GM18909 (cell line): Measurements from ENCODE around the gene EEFSEC.

ENCODE experiments used
- ATAC-seq: cut with Tn5 transposase; IDR thresholded peaks from one replicate; pipeline ENCODE4 v1.9.1; 2021; ENCODE audit warnings: mild to moderate bottlenecking; ENCODE audit not compliant: unreplicated experiment, poor library complexity

Gene EEFSEC

DNA sequence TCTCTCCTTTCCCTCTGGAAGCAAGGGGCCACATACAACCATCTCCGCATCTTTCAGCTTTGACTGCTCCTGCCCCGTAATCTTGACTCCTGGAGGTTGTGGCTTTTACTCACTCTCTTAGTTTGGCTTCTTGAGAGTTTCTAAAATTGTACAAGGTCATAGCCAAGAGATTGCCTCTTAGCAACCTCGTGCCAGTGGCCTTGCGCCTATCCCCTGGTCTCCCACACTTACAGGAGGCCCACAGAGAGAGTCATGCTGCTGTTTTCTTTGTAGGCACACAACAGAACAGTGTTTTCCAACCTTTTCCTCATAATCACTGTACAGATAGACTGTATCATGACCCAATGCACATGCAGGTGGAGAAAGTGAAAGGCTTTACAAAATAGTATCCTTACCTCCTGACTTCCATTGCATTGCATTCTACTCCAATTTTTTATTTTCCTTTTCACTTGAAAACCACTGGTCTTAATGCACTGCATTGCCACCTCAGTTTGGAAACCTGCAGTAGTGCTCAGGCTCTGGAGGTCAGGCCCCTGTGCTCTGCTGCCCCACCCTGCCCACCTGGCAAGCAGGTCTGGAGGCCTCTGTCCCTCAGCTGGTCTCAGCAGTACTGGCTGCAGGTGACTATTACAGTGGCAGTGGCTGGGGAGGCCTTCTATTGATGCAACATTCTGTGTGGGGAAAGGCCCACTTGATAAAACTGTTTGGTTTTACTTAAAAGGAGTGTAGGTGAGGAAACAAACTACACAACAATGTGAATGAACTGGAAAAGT lies 157.2 kb downstream of the EEFSEC start:
- no peak for ATAC-seq

DNA sequence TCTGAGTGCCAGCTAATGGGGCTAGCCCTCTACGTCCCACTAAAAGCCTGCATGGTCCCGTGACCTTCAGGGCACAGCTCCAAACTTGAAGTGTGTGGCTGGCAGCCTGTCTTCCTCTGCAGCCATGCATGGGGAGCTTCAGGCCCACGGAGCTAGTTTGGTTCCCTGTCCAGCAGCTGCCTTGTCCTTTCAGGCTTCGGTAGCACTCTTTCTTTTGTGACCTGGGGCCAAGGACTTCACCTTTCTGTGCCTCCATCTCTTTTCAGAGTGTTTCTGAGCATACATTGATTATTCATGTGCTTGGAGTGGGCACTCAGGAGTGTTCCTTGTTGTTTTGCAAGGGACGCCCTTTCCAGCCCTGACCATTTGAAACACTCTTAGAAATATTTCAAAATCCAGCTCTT lies 158.2 kb downstream of the EEFSEC start:
- ATAC-seq = no peak

DNA sequence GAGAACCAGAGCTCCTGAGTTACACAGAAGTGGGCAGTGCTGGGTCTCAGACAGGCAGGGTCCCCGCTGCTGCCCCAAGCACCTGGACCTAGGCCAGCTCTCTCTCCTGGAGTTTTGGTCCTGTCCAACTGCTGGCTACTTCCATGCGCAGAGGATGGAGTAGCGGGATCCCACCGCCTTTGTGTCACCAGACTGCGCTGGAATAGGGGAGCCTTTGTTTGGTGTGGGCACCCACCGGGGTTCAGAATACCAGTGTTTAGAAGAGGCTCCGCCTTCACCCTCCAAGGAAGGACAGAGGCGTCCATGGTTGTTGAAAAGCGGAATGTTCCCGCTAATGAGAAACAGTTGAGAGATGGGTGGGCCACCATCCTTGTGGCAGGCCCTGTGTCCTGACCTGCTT lies 159.0 kb downstream of the EEFSEC start:
- ATAC-seq = no peak

DNA sequence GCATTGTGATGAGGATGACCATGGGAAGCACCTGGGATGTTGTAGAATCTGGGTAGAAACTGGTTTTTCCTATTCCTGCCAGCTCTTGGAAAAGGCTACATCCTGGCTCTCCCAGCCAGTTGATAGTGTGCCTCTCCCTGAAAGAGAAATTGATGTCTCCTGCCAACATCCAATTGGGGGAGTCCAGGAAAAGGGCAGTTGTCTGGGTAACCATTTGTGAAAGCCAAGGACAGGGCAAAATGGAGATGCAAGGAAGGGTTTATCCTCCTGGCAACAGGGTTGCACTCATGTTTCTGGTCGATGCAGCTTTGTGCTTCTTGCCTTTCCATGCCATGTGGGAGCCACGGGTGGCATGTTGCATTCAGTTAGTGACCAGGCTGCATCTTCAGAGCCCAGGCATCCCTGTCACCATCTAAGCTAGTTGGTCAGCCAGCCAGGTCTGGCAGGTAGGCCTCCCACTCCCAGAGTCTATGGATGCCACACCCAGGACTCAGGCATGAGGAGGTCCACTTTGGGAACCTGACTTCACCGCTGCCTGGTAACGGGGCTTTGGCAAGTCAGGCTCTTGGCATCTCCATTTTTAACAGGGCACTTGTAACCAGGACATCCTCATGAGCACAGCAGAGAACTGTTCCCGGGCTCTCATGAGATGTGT lies 159.9 kb downstream of the EEFSEC start:
- ATAC-seq = no peak

DNA sequence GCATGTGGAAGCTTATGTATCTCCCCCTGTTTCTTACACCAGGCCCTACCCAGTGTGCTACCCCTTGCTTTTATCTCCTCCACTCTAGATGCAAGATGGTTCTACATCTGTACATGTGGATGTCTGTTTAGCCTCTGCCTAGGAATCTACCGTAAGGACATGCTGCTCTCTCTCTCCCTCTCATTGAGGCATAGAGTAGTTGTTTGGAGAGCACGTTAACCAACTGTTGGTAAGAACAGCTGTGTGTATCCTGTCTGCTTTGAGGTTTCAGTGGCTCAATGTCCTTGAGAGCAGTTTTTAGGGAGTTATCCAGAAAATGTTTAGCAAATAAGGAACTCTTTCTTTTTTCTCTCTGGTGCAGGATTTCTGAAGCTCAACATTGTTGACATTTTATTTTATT lies 160.7 kb downstream of the EEFSEC start:
- no peak for ATAC-seq

DNA sequence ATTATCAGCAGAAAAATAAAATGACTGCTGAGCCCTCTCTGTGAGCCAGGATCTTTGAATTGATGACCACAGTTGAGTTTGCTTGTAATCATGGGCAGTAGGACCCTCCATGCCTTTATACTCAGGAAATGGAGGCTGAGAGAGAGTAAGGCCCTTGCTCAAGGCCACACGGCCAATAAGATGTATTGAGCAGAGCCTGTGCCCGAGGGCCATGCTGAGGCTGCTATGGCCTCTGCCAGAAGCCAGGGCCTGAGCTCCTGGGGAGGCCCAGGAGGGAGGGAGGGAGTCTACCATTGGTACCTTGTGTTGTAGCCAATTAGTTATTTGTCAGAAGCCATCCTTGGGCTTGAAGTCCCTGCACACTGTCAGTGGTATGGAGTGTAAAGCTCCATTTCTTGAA lies 162.0 kb downstream of the EEFSEC start:
- ATAC-seq = no peak

DNA sequence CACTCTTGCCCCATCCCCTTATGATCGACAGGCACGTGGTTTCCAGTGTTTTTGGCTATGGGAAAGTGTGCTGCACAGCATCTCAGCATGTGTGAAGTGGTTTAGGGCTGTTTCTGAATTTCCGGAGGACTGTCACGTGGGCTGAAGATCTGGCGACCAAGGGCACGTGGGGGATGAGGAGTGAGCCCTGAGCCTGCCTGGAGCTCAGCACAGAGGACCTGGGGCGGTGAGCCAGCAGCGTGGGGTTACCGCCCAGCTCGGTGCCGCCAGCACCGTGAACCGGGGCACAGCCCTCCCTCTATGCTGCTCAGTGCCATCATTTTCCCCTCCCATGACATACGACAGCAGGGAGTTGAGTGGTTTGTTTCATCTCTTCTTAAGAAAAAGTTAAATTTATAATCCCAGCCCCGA lies 163.2 kb downstream of the EEFSEC start:
- no peak for ATAC-seq

DNA sequence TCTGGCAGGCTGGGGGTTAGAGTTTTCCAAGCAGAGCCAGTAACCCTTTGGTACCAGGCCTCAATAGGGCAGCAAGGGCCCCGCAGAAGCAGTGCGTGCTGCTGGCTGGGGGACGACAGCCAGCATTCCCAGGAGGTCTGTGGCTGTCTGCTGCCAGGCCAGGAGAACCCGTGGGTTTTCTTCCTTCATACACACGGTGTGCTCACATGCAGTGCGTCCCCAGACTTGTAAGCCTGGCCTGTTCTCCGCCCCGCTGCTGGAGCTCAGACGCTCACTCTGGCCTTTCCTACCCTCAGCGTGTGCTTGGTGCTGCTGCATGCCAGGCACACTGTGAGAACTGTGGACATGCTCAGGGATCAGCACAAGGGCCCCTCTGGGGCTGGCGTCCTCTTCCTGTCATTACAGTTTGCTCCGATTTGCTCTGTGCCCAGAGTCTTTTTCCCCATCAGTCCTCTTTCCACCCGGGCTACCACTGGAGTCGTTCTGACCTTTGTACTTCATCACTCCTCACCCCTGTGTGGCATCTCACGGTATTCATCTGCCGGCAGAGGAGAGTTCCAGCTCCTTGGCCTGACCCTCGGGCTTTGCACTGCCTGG lies 163.9 kb downstream of the EEFSEC start:
- no peak for ATAC-seq

DNA sequence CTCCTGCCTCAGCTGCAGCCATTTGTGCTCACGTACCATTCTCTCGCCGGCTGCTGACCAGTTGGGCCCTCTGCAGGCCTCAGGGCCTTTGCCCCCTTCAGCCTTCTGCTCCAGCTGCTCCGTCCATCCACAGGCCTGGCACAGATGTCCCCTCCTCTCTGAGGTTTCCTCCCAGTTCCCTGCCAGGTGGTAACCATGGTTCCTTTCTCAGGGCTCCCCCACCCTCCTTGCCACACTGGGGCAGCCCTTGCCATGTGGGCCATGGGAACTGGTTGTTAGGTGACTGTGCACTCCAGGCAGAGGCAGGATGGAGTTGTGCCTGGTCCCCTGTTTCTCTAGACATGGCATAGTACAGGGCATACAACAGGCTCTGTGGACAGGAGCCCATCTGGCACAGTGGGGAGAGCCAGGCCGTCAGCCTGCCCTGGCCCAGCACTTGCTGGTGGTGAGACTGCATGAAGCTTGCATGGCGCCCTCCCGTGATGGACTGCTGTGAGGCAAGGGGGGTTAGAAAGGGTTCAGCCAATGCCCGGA lies 164.5 kb downstream of the EEFSEC start:
- ATAC-seq = no peak

DNA sequence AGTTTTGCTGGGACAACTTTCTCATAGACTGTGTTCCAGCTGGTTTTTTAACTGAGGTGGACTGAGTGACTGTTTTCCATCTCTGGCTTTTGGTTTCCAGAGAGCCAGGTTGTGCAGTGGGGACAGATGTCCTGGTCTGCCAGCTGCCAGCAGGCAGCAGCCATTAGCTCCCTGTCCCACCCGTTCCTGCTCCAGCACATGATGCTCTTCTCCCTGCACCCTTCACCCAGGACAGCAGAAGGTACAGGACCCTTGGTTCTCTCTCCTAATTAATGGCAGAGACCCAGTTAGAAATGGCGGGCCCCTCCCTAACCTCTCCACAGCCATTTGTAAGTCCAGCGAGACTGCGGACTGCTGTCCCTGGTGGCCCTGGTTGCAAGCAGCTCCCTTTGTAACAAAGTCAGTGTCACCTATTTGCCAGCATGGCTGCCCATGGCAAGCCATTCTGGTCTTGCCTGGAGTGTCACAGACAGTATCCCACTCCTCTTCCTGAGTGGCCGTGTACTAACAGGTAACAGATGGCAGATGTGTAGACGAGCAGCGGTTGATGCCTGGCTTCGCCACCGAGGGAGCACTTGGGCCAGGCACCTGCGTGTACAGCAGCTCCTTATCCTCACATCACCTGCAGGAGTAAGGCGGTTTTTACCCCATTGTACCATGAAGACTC lies 165.1 kb downstream of the EEFSEC start:
- no peak for ATAC-seq

DNA sequence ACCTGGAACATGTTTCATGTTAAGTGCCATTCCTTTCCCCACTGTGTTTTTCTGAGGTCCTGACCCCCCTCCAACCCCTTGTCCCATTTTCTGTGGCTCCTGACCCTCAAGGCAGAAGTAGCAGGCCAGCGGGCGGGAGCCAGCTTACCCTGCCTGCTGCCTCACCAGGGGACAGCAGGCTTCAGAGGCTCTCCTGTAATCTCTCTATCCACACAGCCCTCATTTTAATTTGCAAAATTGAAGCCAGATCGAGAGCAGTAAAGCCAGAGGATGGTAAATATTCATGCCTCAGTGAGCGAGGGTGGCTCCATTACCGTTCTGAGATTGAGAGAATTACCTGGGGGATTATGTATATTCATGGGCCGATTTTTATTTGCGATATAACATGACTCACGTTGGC lies 165.8 kb downstream of the EEFSEC start:
- no peak for ATAC-seq

DNA sequence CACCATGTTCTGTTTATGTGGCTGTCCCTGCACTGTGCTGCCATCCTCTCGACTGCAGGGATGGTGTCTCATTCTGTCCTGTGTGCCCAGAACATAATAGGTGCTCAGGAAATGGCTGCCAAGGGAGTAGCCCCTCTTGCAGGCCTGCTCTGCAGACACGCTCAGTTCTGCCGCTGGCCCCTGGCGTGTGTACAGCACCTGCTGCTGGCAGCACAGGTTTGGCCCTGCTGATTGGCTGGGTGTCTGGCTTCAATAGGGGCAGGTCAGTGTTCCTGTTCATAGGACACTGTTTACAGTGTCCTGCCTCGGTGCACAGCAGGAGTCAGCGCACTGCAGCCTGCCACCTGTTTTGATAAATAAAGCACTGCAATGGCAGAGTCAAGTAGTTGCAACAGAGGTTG lies 166.5 kb downstream of the EEFSEC start:
- no peak for ATAC-seq

DNA sequence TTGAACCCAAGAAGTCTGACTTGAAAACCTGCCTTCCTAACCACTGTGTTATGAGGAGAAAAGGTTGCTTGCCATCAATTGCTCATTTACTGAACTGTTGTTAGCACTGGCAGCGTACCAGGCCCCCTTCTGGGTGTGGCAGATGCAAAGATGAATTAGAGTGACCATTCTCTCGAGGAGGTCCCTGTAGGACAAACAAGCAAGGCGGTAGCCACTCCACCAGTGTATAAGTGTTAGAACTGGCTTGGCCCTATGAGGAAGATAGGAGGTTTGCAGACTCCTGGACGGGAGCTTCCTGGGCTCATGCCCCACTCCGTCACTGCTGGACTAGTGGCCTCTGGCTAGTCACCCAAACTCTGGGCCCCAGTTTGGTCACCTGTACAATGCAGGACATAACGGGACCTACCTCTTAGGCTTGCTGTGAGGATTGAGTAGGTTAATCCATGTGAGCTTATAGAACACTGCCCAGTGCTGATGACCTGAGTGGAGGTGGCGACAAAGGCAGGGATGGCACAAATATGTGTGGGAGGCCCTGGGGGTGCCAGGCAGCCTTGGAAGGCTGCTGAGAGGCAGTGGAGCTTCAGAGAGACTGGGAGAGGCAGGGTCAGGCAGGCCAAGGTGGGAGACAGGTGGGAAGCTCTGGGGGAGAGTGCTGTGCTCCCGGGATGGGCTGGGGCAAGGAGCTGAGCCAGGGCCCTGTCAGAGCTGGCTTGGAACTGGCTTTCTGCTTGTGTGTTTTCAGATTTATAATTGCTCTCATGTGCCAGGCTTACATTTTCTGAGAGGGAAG lies 167.5 kb downstream of the EEFSEC start:
- ATAC-seq = no peak

DNA sequence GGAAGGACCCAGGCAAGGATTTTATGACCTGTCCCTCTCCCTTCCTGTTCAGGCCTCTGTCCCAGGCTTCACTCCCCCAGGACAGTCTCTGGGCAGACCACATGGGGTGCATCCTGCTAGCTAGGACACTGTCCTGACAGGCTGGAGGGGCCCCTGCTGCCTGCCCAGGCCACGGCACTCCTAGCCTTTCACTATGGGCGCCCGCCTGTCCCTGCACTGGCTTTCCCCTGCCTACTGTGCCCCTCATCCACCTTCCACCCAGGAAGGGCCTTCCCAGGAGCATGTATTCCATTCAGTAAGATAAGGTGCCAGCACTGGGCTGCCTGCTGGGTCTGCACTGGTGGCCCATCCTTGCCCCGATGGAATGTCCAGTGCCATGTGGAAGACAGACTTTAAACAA lies 168.1 kb downstream of the EEFSEC start:
- ATAC-seq = no peak

DNA sequence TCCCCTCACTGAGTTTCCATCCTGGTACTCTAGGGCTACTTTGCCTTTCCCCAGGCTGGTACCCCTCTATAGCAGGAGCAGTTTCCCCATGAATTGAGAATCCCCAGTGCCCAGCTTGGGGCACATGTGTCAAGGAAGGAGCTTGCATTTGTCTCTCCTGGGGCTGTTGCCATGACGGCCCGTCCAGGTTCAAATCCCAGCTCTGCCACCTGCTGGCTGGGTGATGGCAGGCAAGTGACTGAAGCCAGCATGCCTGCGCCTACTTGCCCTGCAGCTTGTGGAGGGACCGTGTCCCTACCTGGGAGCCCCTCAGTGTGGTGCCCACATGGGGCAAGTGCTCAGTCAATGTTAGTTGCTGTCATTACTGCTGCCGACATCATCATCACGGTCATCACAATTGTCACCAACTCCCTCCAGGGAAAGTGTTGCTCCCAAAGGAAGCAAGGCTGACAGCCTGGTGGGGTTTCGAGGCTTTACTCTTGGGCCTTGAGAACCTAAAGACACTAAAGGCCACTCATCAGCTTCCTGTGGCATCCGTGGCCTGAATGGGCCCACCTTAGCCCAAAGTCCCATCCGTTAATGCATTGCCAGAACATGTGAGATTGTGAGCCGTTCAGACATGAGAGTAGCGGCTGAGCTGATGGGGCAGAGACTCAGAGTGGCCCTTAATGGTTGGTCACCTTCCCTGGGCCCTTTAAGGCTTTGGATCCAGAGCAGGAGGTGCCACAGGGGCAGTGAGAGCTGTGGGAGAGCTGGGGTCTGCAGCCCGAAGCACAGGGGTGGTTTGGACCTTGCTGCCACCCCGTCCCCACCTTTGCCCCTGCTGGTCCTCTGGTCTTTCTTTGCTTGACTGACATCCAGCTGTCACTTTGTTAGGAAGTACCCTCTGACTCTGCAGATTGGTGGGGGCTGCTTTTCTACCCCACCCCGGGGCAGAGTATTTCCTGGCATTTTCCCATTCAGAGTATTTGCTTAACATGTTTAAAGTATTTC lies 169.0 kb downstream of the EEFSEC start:
- no peak for ATAC-seq

DNA sequence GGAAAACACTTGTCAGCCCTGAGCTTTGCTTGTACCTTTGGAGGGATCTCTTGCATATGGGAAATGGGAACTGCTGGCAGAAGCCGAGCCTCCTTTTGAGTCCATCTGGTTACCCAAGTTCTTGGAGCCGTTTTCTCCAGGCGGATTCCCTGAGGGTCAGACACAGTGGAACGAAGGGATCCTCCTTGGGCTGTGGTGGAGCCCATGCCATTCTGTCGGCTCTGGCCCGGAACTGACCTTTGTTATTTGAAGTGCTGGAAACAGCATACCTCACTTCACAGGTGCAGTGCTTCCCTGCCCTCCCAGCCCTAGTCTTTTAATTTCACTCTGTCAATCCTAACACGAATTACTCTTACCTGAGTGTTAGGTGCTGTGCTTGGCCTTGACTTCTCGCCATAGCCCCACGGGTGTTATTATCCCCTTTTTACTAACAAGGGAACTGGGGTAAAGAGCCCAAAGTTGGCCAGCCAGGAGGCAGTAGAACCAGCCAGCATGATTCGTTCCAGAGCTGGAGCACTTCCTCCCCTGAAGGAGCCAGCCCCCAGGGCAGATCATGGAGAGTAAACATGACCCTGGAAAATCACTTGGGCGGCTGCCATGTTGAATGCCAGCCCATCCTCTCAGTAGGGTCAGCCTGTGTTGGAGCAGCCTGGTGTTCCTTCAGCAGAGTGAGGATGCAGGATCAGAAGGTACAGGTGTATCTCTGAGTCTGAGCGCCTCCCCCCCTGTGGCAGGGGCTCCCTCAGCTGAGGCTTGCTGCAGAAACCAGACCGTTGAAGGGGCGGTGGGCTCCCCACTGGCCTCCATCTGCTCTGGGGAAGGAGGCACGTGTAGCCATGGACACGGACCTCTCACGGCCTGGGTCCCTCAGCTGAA lies 170.2 kb downstream of the EEFSEC start:
- no peak for ATAC-seq

DNA sequence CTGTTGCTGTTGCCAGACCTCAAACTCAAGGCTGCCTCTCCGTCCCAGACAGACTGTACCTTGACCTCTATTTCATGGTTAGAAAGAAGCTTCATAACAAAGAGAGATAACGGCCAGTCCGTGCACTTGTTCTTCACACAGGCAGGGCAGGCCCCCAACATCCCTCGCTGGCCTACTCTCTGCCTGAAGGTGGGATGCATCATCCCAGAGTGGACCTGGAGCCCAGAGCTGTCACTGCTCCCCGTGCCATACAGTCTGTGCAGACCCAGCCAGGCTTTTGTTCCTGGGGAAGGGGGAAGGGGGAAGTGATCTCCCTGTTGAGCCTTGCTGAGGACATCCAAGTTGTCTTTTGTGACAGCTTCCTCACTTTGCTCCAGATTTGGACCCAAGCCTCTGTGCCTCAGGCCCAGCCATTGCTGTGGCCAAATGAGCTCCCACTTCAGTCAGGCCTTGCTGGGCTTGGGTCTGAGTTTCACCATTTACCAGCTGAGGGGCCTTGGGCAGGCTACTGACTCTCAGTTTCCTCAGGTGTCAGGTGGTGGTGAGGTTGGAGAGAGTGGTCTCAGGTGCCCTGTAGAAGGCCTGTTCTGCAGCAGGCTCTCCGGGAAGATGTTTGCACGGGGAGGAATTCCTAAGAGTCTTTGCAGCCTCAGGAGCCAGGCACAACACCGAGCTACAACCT lies 171.8 kb downstream of the EEFSEC start:
- ATAC-seq = no peak
